Neuronal stem cell (in vitro differentiated cells): ENCODE data around the gene GXYLT2.

Source experiments
- DNase-seq: peaks from one replicate; pipeline ENCODE4 v3.0.0-alpha.2; 2013; ENCODE audit warnings: low spot score
- H2AFZ ChIP-seq: one replicate; pipeline ENCODE4 v1.6.1; 2013; ENCODE audit warnings: mild to moderate bottlenecking, low read length, inconsistent platforms
- H2AK5ac ChIP-seq: 2 replicates; pipeline ENCODE4 v1.6.1; 2013; ENCODE audit warnings: low read depth, mild to moderate bottlenecking, inconsistent platforms, low read length, moderate library complexity, mixed read lengths
- H2BK120ac ChIP-seq: 2 replicates; pipeline ENCODE4 v1.6.1; 2013; ENCODE audit warnings: low read depth, mild to moderate bottlenecking, inconsistent platforms, low read length, moderate library complexity, mixed read lengths
- H2BK12ac ChIP-seq: one replicate; pipeline ENCODE4 v1.6.1; 2013; ENCODE audit warnings: low read length, inconsistent platforms
- H2BK15ac ChIP-seq: 2 replicates; pipeline ENCODE4 v1.6.1; 2013; ENCODE audit warnings: mild to moderate bottlenecking, low read length, inconsistent platforms, mixed read lengths
- H2BK5ac ChIP-seq: one replicate; pipeline ENCODE4 v1.6.1; 2013; ENCODE audit warnings: inconsistent platforms, mild to moderate bottlenecking, low read length, moderate library complexity
- H3K14ac ChIP-seq: one replicate; pipeline ENCODE4 v1.6.1; 2013; ENCODE audit warnings: low read length, inconsistent platforms
- H3K18ac ChIP-seq: 2 replicates; pipeline ENCODE4 v1.6.1; 2013; ENCODE audit warnings: low read length, inconsistent platforms
- H3K23ac ChIP-seq: 2 replicates; pipeline ENCODE4 v1.6.1; 2013; ENCODE audit warnings: low read depth, mild to moderate bottlenecking, mixed read lengths, low read length, inconsistent platforms; ENCODE audit not compliant: poor library complexity
- H3K27ac ChIP-seq: replicated peaks from 3 replicates; pipeline ENCODE4 v1.5.1; 2013; ENCODE audit warnings: low read length, inconsistent platforms
- H3K27me3 ChIP-seq, 3 experiments: 2 replicates each; pipeline ENCODE4 v1.6.1; 2013; ENCODE audit warnings: low read length in 3 of 3, mild to moderate bottlenecking in 2 of 3, inconsistent platforms in 1 of 3, low read depth in 1 of 3, mixed read lengths in 1 of 3, moderate library complexity in 1 of 3; ENCODE audit not compliant: control insufficient read depth in 3 of 3, insufficient read depth in 3 of 3
- H3K36me3 ChIP-seq, 2 donors: replicated peaks in 1 of 2; 2 replicates each; pipeline ENCODE4 v1.6.1; 2013; ENCODE audit warnings: low read length in 2 of 2; ENCODE audit not compliant: control insufficient read depth in 2 of 2, insufficient read depth in 2 of 2
- H3K4ac ChIP-seq: 2 replicates; pipeline ENCODE4 v1.6.1; 2013; ENCODE audit warnings: inconsistent platforms, mild to moderate bottlenecking, low read length, moderate library complexity
- H3K4me1 ChIP-seq, 2 donors: 1 replicate in 1 of 2; 2 replicates in 1 of 2; pipeline ENCODE4 v1.6.1; 2013; ENCODE audit warnings: low read length in 2 of 2, low read depth in 1 of 2; ENCODE audit not compliant: control insufficient read depth in 2 of 2, insufficient read depth in 1 of 2
- H3K4me2 ChIP-seq: one replicate; pipeline ENCODE4 v1.6.1; 2013; ENCODE audit warnings: mild to moderate bottlenecking, low read length, inconsistent platforms; ENCODE audit not compliant: insufficient read depth, poor library complexity, severe bottlenecking
- H3K4me3 ChIP-seq, 2 donors: 2 replicates each; pipeline ENCODE4 v1.5.1; 2013; ENCODE audit warnings: low read length in 2 of 2, mild to moderate bottlenecking in 2 of 2, inconsistent platforms in 1 of 2, moderate library complexity in 1 of 2
- H3K79me1 ChIP-seq: one replicate; pipeline ENCODE4 v1.6.1; 2013; ENCODE audit warnings: low read depth, mild to moderate bottlenecking, inconsistent platforms, low read length, moderate library complexity
- H3K9ac ChIP-seq: one replicate; pipeline ENCODE4 v1.6.1; 2013; ENCODE audit warnings: mild to moderate bottlenecking, low read depth, low read length, inconsistent platforms; ENCODE audit not compliant: poor library complexity
- H3K9me3 ChIP-seq, 2 donors: replicated peaks in 1 of 2; 2 replicates each; pipeline versions ENCODE3 to v1.6.1; 2013; ENCODE audit warnings: low read length in 2 of 2, mild to moderate bottlenecking in 2 of 2, inconsistent platforms in 1 of 2, low read depth in 1 of 2, mixed read lengths in 1 of 2, moderate library complexity in 1 of 2; ENCODE audit not compliant: control insufficient read depth in 2 of 2, insufficient read depth in 1 of 2
- H4K8ac ChIP-seq: one replicate; pipeline ENCODE4 v1.6.1; 2013; ENCODE audit warnings: low read depth, mild to moderate bottlenecking, inconsistent platforms, low read length, moderate library complexity
- H4K91ac ChIP-seq: one replicate; pipeline ENCODE4 v1.6.1; 2013; ENCODE audit warnings: low read length, low read depth, mild to moderate bottlenecking, inconsistent platforms; ENCODE audit not compliant: poor library complexity
- whole genome bisulfite sequencing, 2 donors: extraction: QIAGEN DNeasy Blood & Tissue Kit; methylation state at CpG; one replicate each; pipeline ENCODE4 v1.1.7; 2013; ENCODE audit warnings: missing lambda C conversion rate in 2 of 2, mixed read lengths in 1 of 2; ENCODE audit not compliant: insufficient read length in 2 of 2, insufficient replicate concordance in 1 of 2; ENCODE audit errors: extremely low coverage in 2 of 2; 5-methylcytosine and 5-hydroxymethylcytosine counted together

Gene GXYLT2

GRCh38 chr3:72847282-72847681, 40.6 kb upstream of the GXYLT2 start:
- H3K4me1 ChIP-seq, result peaks cover 3 to 4% of the 10 kb centered on the region in 2 donors
- H4K8ac ChIP-seq, result no peak overlapping the region
- H3K4me3 ChIP-seq, result peak overlapping the region; percentile 60 to 84
- no peak for DNase-seq
- no peak overlapping the region for H3K4ac ChIP-seq
- H3K27ac ChIP-seq, result no peak overlapping the region
- H3K36me3 ChIP-seq, result peaks cover 0 to 3% of the 10 kb centered on the region in 2 donors
- H3K79me1 ChIP-seq, result peaks cover 2% of the 10 kb centered on the region
- peak overlapping the region; percentile 72 for H3K4me2 ChIP-seq
- H3K23ac ChIP-seq, result no peak overlapping the region
- no CpG with 5 or more reads among the region's 6 CpGs for WGBS, 2 donors
- H3K9me3 ChIP-seq, result no peaks in the 10 kb centered on the region
- H2BK5ac ChIP-seq, result no peak overlapping the region
- no peak overlapping the region for H2BK120ac ChIP-seq
- no peak overlapping the region for H2BK12ac ChIP-seq
- no peak overlapping the region for H3K18ac ChIP-seq
- H3K9ac ChIP-seq, result no peak overlapping the region
- H3K14ac ChIP-seq, result no peak overlapping the region
- H2AK5ac ChIP-seq, result no peak overlapping the region
- no peak overlapping the region for H4K91ac ChIP-seq
- peaks cover 0 to 24% (median 19%) of the 10 kb centered on the region in 3 experiments for H3K27me3 ChIP-seq
- no peak overlapping the region for H2BK15ac ChIP-seq
- peak overlapping the region; percentile 85 for H2AFZ ChIP-seq

DNA sequence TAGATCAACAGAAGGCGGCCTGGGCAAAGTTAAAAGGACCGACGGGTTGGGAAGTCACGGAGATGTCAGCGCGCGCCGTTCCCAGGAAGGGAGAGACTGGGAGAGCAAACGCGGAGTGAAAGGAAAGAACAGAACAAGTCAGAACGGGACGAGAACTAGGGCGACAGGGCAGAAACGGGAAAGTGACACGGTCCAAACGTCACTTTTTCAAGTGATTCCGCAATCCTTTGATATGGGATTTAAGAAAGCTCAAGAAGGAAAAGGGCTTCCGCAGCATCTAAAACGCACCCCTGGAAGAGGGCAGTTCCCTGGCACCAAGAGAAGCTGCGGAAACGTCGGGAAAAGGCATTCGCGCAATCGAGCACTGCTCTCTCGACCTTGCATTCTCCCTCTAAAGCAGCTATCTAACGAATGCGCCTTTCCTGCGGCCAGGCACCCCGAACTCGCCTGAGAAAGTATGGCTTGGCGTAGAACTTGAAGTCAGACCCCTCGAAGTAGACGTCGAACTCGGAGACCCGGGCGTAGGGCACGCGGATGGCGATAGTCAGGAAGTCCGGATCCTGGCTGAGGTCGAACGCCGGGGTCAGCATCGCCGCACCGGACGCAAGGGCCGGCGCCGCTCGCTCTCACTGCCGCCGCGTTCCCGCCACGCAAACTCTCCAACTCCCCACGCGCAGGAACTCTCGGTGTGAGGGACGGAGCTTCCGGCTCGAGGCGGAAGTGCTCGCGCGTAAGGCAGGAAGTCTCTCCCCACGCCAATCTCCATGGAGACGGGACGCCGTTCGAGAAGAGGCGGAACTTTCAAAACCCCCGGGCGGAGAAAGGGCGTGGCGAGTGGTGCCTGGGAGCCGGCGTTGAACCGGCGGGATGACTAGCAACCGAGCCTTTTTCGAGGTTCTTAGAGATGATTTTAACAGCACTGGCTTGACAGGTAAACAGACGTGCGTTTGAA, 39.8 kb upstream of the GXYLT2 start, which contains the start of gene SHQ1:
TSS of gene SHQ1 (minus strand) at position 695 of the 952 bp plus-strand sequence. CDS start at position 590, 105 bp downstream.
- Histone ChIP-seq H3K27me3 (peaks cover 0 to 24% (median 19%) of the 10 kb centered on the region in 3 experiments), H3K36me3 (no peaks in the 10 kb centered on the region), H3K4ac (no peak within 1 kb of the TSS), H4K91ac (no peak within 1 kb of the TSS), H3K23ac (peak within 1 kb of the TSS; percentile 70), H3K14ac (peak within 1 kb of the TSS; percentile 40), H2BK15ac (no peak within 1 kb of the TSS), H3K18ac (peak within 1 kb of the TSS; percentile 71), H2BK120ac (no peak within 1 kb of the TSS), H3K4me2 (peak within 1 kb of the TSS; percentile 72), H3K4me3 (peak within 1 kb of the TSS; percentile 60 to 84), H2BK5ac (no peak within 1 kb of the TSS), H2AFZ (peak within 1 kb of the TSS; percentile 85), H3K4me1 (peaks cover 3 to 4% of the 10 kb centered on the region in 2 donors), H2AK5ac (no peak within 1 kb of the TSS), H4K8ac (no peak within 1 kb of the TSS), H3K79me1 (peaks cover 2% of the 10 kb centered on the region), H3K27ac (no peak within 1 kb of the TSS), H3K9ac (peak within 1 kb of the TSS; percentile 83), H2BK12ac (no peak within 1 kb of the TSS), H3K9me3 (no peaks in the 10 kb centered on the region)
- peak; percentile 87 for DNase-seq
- no CpG with 5 or more reads among the region's 86 CpGs for WGBS, 2 donors

DNA sequence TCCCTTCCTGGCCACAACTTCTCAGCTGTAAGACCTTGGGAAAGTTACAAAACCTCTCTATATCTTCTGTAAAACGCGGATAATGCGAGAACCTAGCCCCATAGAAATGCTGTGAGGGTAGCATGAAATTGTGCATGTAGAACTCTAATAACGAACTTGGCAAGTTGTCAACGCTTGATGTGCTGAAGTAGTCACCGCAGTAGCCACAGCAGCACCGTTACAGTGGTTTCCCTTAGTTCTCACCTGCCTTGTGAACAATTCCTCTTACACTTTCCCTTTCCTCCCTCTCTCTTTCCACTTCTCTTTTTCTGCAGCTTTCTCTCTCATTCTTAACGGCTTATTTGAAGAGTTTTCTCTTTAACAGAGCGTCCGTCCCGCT, 39.2 kb upstream of the GXYLT2 start:
- no peaks in the 10 kb centered on the region for H3K9me3 ChIP-seq
- no peak overlapping the region for H2AK5ac ChIP-seq
- H3K4me2 ChIP-seq, result peak overlapping the region; percentile 72
- H3K27ac ChIP-seq, result no peak overlapping the region
- H2AFZ ChIP-seq, result peak overlapping the region; percentile 85
- peaks cover 2% of the 10 kb centered on the region for H3K79me1 ChIP-seq
- H3K18ac ChIP-seq, result no peak overlapping the region
- WGBS, 2 donors, result no CpG with 5 or more reads among the region's 11 CpGs
- H3K14ac ChIP-seq, result no peak overlapping the region
- no peak overlapping the region for H3K23ac ChIP-seq
- H4K8ac ChIP-seq, result no peak overlapping the region
- H4K91ac ChIP-seq, result no peak overlapping the region
- H2BK120ac ChIP-seq, result no peak overlapping the region
- H3K9ac ChIP-seq, result no peak overlapping the region
- no peak overlapping the region for H3K4ac ChIP-seq
- peak overlapping the region; percentile 60 to 65 for H3K4me3 ChIP-seq
- H2BK5ac ChIP-seq, result no peak overlapping the region
- no peak overlapping the region for H2BK15ac ChIP-seq
- H3K36me3 ChIP-seq, result no peaks in the 10 kb centered on the region
- DNase-seq, result no peak
- H3K27me3 ChIP-seq, result peaks cover 0 to 24% (median 19%) of the 10 kb centered on the region in 3 experiments
- H3K4me1 ChIP-seq, result peaks cover 3 to 4% of the 10 kb centered on the region in 2 donors
- no peak overlapping the region for H2BK12ac ChIP-seq

DNA sequence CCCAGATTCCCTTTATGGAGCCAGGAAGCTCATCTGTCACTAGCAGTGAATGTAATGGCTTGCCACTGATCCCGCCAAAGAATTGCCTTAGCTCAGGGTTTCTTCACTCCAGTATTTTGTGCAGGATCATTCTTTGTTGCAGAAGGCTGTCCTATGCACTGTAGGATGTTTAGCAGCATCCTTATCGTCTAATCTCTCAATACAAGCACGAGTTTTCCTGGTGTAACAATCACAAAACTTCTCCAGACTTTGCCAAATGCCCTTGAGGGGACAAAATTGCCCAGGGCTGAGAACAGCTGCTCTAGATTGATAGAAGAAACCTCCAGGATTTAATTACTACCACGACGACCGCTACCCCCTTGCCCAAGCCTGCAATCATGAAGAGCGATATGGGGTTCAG, 32.8 kb upstream of the GXYLT2 start:
- Histone ChIP-seq H4K8ac (no peak overlapping the region), H3K18ac (no peak overlapping the region), H3K4me2 (no peak overlapping the region), H2BK120ac (no peak overlapping the region), H4K91ac (no peak overlapping the region), H2AFZ (no peak overlapping the region), H3K23ac (no peak overlapping the region), H3K4me3 (no peak overlapping the region), H2BK15ac (no peak overlapping the region), H2AK5ac (no peak overlapping the region), H3K9ac (no peak overlapping the region), H3K4me1 (no peaks in the 10 kb centered on the region), H3K79me1 (no peaks in the 10 kb centered on the region), H2BK12ac (no peak overlapping the region), H3K9me3 (no peaks in the 10 kb centered on the region), H2BK5ac (no peak overlapping the region), H3K27me3 (peaks cover 0 to 47% (median 0%) of the 10 kb centered on the region in 3 experiments), H3K27ac (no peak overlapping the region), H3K36me3 (no peaks in the 10 kb centered on the region), H3K14ac (no peak overlapping the region), H3K4ac (no peak overlapping the region)
- WGBS, 2 donors, result no CpG with 5 or more reads among the region's 7 CpGs
- DNase-seq, result no peak
